Stimulated activated CD4-positive, alpha-beta T cell treated with anti-CD3 and anti-CD28 coated beads, Interleukin-2, amount 100 ng/mL, for 24 hours (primary cell): Measurements from ENCODE around the gene DRD2.
A peak's percentile ranks its signal among the peaks of the same experiment; 100 is the strongest.
"Not testable (repeated sequence)": the region's sequence is repeated elsewhere in the genome, so short reads cannot be mapped to it uniquely, and the experiment has no call there.

Source experiments
- DNase-seq, 2 donors: peaks; one replicate each; pipeline ENCODE4 v3.0.0-alpha.2; 2020

The DRD2 gene

DNA sequence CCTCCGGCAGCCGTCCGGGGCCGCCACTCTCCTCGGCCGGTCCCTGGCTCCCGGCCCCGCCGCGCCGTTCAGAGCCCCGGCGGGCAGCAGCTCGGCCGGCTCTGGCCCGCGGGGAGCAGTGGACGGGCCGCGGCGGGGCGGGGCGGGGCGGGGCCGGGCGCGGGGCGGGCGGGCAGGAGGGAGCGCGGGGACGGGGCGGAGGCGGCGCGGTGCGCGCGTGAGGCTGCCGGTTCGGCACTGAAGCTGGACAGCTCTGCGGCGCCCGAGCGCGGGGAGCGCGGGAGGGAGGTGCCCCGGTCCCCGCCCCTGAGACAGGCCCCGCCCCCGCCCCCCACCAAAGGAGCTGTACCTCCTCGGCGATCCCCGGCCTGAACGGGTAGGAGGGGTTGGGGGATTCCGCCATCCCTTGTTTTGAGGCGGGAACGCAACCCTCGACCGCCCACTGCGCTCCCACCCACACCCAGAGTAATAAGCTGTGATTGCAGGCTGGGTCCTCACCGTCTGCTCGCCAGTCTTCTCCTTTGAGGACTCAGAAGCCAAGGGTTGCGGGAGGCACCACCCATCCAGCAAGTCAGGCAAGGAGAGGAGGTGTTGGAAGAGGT lies at the start of gene DRD2:
Gene DRD2, minus strand, starts transcription at position 239 of the 602 bp plus-strand sequence. CDS start 50,747 bp downstream, outside the sequence.
- peak in 1 of 2 donors; percentile 4 for DNase-seq

DNA sequence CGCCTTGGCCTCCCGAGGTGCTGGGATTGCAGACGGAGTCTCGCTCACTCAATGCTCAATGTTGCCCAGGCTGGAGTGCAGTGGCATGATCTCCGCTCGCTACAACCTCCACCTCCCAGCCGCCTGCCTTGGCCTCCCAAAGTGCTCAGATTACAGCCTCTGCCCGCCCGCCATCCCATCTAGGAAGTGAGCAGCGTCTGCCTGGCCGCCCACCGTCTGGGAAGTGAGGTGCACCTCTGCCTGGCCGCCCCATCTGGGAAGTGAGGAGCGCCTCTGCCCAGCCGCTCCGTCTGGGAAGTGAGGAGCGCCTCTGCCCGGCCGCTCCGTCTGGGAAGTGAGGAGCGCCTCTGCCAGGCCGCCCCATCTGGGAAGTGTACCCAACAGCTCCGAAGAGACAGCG lies 48.7 kb upstream of the DRD2 start:
- not testable (repeated sequence) for DNase-seq

DNA sequence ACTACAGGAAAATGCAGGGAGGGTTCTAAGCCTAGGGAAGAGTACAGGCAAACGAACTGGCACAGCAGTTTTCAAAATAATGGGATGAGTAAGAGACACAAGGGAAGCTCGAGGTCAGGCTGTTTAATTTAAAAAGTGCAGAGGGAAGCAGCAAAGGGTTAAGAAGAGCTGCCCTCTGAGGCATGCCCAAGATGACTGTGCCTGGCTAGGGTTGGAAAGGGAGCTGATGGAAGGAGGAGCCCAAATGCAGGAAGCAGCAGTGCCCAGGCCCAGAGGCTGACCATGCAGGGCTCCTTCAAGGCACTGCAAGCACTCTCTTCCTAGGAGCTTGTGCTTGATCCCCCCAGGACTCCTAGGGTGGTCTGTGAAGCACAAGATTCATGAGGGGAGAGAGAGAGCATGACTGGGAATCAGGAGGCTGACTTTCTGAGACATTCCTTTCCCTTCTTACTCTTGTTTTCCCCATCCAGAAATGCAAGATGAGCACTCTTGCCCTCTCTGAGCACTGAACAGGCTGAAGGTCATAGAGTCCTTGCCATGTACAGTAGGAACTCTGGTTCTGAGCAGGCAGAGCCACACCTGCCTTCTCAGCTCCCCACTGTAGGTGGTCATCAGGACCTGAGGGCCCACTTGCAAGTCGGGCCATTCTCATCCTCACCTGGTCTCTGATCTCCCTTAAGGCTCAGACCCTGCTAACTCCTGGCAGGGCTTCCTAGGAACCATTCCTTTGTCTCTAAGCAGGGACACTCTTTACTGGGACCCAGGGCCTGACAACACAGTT lies 46.7 kb upstream of the DRD2 start:
- DNase-seq, result no peak

DNA sequence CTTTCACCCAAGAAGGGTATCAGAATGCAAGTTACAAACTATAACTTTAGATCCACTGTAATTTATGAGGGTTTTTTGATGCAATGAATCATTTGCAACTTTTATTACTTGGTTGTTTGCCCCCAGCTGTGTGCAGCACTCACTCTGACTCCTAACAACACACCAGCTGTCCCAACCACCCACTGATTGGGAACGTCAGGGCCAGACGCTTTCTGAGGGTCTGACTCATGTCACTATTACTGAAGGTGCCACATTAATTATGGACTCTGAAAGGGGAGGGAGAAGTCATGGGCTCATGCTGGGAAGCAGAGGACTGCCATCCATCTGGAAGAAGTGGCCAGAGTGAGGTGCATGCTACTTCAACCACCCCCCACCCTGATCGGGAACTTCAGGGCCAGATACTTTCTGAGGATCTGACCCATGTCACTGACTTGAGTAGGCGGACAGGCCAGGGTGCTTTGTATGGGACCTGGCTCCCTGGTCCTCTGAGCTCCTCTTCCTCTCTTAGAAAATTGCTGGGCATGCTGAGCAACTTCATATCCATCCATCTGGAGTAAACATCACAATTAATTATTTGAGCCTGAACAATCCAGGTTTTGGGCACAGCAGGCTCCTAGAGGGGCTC lies 44.9 kb upstream of the DRD2 start:
- DNase-seq, result no peak

DNA sequence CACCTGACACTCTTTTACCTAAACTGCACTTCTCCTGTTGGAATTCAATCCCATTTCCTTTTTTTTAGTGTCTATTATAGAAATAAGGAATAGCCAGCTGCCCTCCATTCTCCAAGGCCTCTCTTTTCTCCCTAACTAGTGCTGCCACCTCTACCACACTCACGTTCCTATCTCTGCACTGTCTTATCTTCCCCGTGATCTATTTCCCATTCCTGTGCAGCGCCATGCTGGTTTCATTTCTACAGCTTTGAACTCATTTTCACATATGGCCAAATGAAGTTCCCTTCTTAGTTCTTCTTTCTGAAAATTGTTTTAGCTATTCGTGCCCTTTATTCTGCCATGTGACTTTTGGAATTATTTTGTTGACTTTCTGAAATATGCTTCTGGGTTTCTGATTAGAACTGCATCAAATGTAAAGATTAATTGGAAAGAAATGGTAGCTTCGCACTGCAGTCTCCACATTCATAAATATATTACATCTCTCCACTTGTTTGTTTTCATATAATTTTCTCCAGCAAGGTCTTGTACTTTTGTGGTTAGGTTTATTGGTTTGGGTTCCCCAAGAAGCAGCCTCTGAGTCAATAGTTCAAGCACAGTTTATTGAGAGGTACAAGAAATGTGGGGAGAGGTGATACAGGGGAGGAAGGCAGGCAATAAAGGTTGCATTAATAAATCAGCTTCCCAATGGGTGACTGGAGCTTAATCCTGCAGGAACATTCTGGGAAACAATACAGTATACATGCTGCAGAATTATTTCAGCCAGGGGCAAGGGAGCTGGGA lies 43.7 kb upstream of the DRD2 start:
- DNase-seq, result no peak

DNA sequence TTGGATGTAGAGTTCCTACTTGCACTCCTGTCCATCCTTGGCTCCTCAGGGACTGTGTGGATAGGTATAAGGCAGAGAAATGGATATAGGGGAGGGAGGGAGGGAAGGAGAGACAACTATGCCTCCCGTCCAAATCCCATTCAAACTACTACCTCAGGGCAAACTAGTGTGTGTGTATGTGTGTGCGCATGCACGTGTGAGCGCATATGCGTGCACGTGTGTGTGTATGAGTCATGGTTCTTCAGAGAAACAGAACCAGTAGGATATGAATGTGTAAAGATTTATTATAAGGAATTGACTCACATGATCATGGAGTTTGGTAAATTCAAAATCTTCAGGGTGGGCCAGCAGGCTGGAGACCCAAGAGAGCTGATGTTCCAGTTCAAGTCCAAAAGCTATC lies 42.2 kb upstream of the DRD2 start:
- DNase-seq, result no peak

DNA sequence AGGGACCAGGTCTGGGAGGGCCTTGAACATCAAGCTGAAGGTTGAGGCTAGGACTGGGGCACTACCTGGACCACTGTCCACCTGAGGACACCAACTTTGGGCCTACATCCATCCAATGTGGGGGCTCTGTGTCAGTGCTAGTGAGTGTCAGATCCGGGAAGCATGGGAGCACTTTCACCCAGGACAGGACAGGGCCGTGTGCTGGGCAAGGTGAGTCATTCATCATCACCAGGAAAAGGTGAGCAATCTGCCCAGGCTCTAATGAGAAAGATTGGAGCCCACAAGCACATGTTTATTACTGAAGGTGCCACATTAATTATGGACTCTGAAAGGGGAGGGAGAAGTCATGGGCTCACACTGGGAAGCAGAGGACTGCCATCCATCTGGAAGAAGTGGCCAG lies 39.7 kb upstream of the DRD2 start:
- no peak for DNase-seq

DNA sequence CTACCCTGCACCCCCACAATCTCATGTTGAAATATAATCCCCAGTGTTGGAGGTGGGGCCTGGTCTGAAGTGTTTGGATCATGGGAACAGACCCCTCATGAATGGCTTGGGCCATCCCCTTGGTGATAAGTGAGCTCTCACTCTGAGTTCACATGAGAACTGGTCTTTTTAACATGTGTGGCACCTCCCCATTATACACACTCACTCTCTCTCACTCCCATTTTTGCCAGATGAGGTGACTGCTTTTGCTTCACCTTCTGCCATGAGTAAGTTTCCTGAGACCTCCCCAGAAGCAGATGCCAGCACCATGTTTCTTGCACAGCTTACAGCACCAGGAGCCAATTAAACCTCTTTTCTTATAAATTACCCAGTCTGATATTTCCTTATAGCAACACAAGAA lies 32.1 kb upstream of the DRD2 start:
- no peak for DNase-seq

DNA sequence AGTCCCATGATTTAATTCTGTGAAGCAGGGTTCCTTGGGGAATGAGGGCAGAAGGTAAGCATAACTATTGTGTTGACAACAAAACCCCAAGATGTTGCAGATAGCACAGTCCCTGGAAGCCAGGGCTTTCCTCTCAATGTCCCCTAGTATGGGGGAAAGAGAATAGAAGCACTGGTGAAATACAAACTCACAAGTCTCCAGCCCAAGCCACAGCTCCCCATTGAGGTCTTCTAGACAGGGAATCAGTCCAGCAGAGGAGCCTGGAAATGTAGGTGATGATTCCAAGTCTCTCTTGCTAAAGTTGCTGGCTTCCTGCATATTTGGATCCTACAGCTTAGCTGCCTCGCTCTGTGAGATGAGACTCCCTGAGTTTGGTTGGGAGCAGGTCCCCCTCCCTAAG lies 31.7 kb upstream of the DRD2 start:
- DNase-seq, result no peak

DNA sequence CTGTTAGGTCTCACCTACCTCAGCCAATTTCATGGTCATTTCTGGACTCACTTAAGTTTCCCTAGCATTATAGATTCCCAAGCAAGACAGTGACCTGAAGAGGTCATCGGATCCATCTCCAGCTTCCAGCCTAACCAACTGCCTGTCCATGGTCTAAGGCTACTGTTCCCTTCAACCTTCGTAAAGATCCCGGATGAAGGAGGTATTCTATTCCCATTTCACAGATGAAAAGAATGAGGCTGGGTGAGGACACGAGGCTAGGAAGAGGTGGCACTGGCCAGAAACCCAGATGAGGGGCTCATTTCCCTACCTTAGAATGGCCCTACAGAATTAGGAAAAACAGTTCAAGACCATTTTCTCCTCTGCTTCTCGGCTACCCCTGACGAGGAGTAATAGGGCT lies 31.3 kb upstream of the DRD2 start:
- no peak for DNase-seq

DNA sequence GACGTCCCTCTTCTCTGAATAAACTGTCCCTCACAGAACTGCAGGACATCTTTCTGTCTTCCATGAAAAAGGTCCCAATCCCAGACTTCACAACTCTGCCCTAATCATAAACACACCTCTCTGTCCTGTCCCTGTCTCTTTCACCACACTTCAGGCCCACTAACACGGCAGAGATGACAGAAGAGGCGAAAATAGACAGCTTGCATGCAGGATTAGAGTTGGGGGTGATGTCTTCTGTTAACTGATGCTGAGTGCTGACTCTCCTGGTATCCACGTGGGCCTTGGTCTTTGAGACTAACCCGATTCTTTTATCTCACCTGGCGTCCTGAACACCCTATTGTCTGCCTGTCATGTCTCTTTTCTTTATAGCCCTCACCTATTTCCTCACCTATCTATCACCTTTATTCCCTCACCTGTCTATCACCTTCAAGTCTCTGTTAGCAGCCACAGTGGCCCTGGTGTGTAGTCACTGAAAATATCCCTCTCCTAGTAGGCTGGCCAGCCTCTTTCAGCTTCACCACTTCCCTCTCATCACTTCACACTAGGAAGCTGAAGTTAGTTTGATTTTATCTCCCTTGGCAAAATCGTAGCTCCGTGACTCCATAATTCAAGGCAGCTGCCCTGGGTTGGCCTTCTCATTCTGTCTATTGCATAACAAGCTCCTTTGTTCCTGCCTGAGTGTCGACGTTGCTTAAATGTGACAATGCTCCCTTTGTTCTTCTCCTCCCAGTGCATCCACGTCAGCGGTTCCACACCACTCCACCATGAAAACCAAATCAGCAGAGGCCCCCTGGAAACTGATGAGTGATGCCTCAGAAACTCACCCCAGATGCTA lies 30.6 kb upstream of the DRD2 start:
- DNase-seq, result no peak

DNA sequence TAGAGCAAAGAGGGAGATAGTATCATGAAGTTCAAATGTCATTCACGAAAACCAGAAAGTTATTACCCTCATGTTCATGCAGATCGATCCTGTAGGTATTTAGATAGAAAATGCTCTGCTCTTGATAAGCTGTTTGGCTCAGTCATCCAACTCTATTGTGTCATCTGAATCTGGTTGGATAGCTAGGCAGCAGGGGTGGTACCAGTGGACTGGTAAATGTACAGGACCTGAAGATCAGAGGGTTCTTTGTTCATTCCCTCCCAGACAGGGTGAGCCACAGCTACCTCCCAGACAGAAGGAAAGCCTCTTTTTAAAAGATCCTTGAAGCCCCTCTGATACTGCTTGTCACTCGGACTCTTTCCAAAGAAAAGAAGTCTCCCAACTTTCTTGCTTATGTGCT lies 29.8 kb upstream of the DRD2 start:
- DNase-seq, result no peak

DNA sequence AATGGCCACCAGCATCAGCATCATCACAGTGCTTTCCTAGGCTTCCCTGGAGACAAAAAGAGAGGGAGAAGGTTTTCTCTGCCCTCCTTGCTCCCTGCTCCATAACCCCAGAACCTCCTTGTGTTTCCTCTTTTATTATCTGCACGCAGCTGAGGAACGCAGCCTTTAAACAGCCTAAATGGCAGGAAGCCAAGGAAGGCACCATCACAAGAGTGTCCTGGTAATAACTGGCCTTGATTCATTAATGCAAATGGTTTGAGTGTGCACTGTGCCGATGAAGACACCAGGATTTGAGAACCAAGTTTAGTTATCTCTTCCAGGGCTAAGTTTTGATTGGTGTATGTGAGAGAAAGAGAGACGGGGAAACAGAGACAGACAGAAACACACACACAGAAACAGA lies 29.4 kb upstream of the DRD2 start:
- DNase-seq, result no peak

DNA sequence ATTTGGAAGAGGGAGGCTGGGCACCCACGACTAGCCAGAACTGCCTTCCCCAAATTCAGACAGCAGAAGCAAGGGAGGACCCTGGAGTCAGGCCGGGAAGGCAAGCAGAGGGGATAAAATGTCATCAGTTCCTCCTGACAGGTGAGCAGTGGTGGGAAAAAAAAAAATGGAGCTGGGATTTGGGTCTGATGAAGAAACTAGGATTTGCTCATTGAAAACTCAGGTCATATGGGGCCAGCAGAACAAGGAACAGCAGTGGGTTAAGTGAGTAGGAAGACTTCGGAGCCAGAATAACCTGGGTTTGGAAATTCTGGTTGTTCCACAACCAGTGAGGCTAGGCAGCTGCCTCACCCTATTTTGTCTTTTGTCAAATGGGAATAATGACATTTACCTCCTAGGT lies 28.9 kb upstream of the DRD2 start:
- no peak for DNase-seq

DNA sequence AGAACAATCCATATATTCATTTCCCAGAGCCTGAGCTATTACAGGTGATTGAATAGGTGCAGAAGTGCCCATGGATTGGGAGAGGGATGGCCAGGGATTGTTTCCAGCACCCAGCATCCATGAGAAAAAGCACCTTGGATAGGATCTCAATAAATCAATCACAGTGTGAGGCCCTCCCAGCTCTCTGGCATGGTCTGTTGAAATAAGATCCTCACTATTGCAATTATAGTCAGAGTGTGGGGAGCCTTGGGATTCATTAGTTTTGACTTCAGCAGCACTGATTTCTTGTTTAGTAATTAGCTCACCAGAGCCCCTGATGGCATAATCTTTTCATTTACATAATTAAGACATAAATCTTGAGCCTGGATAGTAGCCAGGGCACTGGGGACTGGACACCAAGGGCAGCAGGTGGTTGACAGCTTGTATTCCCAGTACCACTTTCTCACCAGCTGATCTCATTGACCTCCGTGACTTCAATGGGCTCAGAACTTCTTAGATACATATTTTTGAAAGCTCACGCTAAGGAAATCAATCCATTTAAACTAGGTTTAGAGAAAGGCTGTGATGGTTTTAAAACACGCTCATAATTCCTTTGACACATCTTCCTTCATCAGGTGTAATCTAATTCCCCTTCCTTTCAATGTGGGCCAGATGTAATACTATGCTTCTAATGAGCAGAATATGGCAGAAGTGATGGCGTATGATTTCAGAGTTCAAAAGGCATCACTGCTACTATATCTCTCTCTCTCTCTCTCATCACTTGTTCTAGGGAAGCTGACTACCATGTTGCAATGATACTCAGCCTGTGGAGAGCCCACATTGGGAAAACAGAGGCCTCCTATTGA lies 22.1 kb upstream of the DRD2 start:
- DNase-seq, result no peak

DNA sequence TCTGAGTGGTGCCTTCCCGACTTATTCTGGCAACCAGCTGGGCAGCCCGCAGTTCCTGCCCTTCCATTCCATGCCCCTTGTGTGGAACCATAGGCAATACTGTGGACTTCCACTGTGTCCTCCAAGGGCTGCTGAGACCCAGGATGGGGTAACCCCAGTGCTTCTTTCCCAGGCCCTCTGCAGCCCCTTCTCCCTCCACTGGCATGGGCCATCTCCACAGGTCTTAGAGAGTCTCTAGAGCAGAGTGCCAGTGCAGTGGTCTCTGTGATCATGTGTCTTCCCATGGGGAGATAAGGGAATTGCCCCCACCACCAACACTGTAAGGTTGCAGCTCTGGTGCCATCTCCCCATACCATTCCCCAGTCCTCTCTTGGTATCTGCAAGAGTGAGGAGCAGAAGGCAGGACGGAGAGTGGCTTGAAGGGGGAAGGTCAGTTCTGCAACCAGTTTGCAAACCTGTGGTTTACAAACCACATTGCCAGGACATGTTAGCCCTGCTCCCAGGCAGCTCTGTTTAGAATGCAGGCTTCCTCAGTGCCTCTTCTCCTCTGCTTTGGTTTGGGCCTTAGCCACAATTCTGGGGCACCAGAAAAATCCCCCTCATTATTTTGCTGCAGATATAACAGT lies 20.9 kb upstream of the DRD2 start:
- no peak for DNase-seq

DNA sequence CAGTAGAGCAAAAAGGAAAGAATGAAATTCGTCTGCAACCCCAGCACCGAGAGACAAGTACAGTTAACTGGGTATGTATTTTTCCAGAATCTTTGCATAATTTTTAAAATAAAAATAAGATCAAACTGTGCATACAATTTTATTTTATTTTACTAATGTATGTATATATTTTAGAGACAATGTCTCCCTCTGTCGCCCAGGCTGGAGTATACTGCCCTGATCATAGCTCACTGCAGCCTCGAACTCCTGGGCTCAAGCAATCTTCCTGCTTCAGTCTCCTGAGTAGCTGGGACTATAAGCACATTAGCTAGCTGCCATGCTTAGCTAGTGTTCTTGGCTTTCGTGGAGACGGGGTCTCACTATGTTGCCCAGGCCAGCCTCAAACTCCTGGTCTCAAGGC lies 18.8 kb upstream of the DRD2 start:
- DNase-seq, result no peak

DNA sequence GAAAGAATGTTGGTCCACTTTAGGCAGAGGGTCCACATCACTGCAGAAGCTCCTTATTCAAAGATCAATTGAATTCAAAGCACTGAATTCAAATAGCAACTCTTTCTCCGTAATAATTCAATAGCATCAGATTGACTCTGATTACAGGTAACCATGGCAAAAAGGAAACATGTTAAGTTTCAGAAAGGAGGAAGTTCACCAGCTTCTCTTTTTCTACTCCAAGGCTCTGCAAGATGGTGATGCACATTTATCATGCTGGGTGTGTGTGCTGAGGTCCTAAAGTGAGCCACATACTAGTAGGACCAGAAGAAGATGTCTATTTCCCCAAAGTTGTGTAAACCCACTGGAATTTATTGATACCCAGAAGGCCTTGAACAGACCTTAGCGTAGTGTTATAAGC lies 18.0 kb upstream of the DRD2 start:
- no peak for DNase-seq

DNA sequence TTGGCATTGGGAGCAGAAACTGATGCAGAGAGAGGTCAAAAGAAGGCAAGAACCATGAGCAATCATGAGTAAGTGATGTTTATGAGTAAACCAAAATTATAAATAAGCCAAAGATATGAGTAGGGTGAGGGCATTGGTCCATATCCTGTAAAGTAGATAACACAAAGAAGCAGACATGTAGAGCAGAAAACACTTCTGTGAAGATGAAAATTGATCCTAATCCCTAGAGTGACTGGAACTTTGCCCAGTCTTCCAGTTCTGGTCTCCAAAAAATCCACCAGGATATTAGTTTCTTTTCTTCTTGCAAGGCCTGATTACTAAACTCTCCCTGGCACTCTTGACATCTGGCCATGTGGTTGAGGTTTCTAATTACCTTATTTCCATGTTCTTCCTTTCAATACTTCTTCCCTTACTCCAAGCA lies 13.7 kb upstream of the DRD2 start:
- no peak for DNase-seq

DNA sequence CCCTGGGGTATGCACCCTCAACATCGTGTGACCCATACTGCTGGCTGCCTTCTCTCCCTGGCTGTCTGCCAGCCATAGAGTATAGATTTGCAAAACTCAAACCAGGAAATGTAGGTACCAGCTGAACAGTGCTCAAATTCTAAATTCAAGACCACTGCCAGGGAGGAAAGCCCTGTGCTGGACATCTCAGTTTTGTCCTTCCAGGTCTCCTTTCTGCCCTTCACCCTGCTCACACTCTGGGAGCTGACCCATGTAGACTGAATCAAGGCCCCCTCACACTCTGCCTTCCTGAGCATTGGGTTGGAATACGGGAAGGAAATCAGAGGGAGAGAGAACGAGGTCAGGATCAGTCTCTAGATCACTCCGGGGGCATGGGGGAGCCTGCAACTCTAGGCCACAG lies 12.4 kb upstream of the DRD2 start:
- DNase-seq, result no peak

DNA sequence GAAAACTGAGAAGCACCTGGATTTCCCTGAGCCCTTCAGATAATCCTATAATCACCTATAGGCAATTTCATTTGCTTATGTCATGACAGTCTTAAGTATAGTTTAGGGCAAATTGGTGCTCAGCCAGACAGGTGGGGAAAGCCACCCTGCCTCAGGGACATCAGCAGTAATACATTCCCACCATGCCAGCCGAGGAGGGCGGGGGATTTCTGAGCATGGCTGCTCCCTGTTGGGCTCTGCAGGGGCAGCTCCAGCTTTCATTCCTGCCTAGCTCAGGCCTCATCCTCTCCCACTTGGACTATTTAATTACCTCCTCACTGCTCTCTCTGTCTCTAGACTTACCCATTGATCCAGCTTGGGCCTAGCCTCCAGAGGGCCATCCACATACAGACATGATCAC lies 9.0 kb upstream of the DRD2 start:
- no peak for DNase-seq
